Keratinocyte (primary cell): ENCODE measurements around the gene KCNJ6. TPM values are rescaled to one million over a fixed set of nuclear protein-coding genes. Genes with fewer than 3 reads are reported as not detected.

Experiments used
- DNase-seq: peaks from one replicate; pipeline ENCODE4 v3.0.0-alpha.2; 2011; ENCODE audit warnings: low read depth, missing footprints, low spot score
- FAIRE-seq: peaks from 2 replicates; lab custom pipeline; 2011; peaks lifted over from hg19 to GRCh38; lab: Jason Lieb, UNC
- H2AFZ ChIP-seq: 2 replicates; pipeline ENCODE4 v1.6.0; 2012; ENCODE audit warnings: low read length, control low read depth, inconsistent platforms; ENCODE audit not compliant: control insufficient read depth
- H3K27ac ChIP-seq: 2 replicates; pipeline ENCODE4 v1.5.1; 2011; ENCODE audit warnings: low read length; ENCODE audit not compliant: control insufficient read depth, insufficient read depth
- H3K27me3 ChIP-seq: 3 replicates; pipeline ENCODE4 v1.6.0; 2011; ENCODE audit warnings: low read length; ENCODE audit not compliant: control insufficient read depth, insufficient read depth; ENCODE audit errors: extremely low read depth
- H3K36me3 ChIP-seq, 2 experiments: 2 replicates in 1 of 2; 3 replicates in 1 of 2; pipeline ENCODE4 v1.5.1; 2011; ENCODE audit warnings: low read length in 2 of 2, mild to moderate bottlenecking in 1 of 2; ENCODE audit not compliant: control insufficient read depth in 2 of 2, insufficient read depth in 2 of 2; ENCODE audit errors: extremely low read depth in 1 of 2
- H3K4me1 ChIP-seq: 3 replicates; pipeline ENCODE4 v1.5.1; 2011; ENCODE audit warnings: low read length; ENCODE audit not compliant: control insufficient read depth, insufficient read depth; ENCODE audit errors: extremely low read depth
- H3K4me2 ChIP-seq: 3 replicates; pipeline ENCODE4 v1.6.0; 2011; ENCODE audit warnings: low read depth, low read length; ENCODE audit not compliant: control insufficient read depth, insufficient read depth; ENCODE audit errors: extremely low read depth
- H3K4me3 ChIP-seq, 3 experiments: fragments of 200-600 bp in 1 of 3; sonication (generic) in 1 of 3; 2 replicates in 2 of 3; 3 replicates in 1 of 3; pipeline ENCODE4 v1.5.1; 2011 to 2016; ENCODE audit warnings: low read length in 3 of 3, mild to moderate bottlenecking in 3 of 3, control low read depth in 2 of 3, inconsistent platforms in 1 of 3, low read depth in 1 of 3, mixed read lengths in 1 of 3, mixed run types in 1 of 3, moderate library complexity in 1 of 3; ENCODE audit not compliant: control insufficient read depth in 2 of 3, insufficient read depth in 2 of 3; ENCODE audit errors: extremely low read depth in 1 of 3
- H3K79me2 ChIP-seq: 2 replicates; pipeline ENCODE4 v1.6.0; 2012; ENCODE audit warnings: low read length; ENCODE audit not compliant: control insufficient read depth, insufficient read depth
- H3K9ac ChIP-seq: 3 replicates; pipeline ENCODE4 v1.6.0; 2011; ENCODE audit warnings: low read length; ENCODE audit not compliant: control insufficient read depth, insufficient read depth; ENCODE audit errors: extremely low read depth
- H3K9me1 ChIP-seq: 3 replicates; pipeline ENCODE4 v1.6.0; 2011; ENCODE audit warnings: low read length; ENCODE audit not compliant: control insufficient read depth, insufficient read depth; ENCODE audit errors: extremely low read depth
- H3K9me3 ChIP-seq: 2 replicates; pipeline ENCODE4 v1.5.1; 2012; ENCODE audit warnings: low read depth, low read length; ENCODE audit not compliant: control insufficient read depth
- H4K20me1 ChIP-seq: 3 replicates; pipeline ENCODE4 v1.6.0; 2011; ENCODE audit warnings: low read length; ENCODE audit not compliant: control insufficient read depth, insufficient read depth; ENCODE audit errors: extremely low read depth
- EZH2 ChIP-seq: IDR thresholded peaks from one replicate; pipeline ENCODE4 v1.6.1; 2012; ENCODE audit warnings: inconsistent platforms, mild to moderate bottlenecking, low read length, moderate library complexity
- dilution Hi-C: fragments of 300-500 bp; cut with MboI; formaldehyde crosslinking; loops from one replicate; pipeline ENCODE4 v1.7.0; 2020; ENCODE audit warnings: low sequenced_read_pairs; ENCODE audit not compliant: extremely low pct_ligation_motif_present
- polyA plus RNA-seq, 5 experiments: library from polyadenylated mRNA; depleted of rRNA in 3 of 5; stranded (reverse) in 3 of 5; stranded (forward) in 1 of 5; unstranded in 1 of 5; fragments of >200 nt; gene quantifications; 1 replicate in 1 of 5; 2 replicates in 3 of 5; 3 replicates in 1 of 5; pipeline versions ENCODE4 v1.2.1 to v1.2.3, GENCODE V29; 2011 to 2012; ENCODE audit warnings: missing spikeins in 2 of 5, low read depth in 1 of 5, low replicate concordance in 1 of 5
- TF ChIP-seq, protein P1 (sequence below), 3 experiments: IDR thresholded peaks in 1 of 3; conservative IDR thresholded peaks in 1 of 3; optimal IDR thresholded peaks in 1 of 3; 2 replicates in 2 of 3; 3 replicates in 1 of 3; pipeline versions ENCODE3 to v1.5.1; 2011; ENCODE audit warnings: low read length in 3 of 3, mild to moderate bottlenecking in 3 of 3, moderate library complexity in 2 of 3, control low read depth in 1 of 3, inconsistent platforms in 1 of 3; ENCODE audit not compliant: insufficient read depth in 2 of 3; ENCODE audit errors: extremely low read depth in 1 of 3

Gene KCNJ6
- polyA plus RNA-seq, 1 donor (not counting 4 experiments of a cell fraction or from before 2014, with no cell fraction given), result not detected

DNA sequence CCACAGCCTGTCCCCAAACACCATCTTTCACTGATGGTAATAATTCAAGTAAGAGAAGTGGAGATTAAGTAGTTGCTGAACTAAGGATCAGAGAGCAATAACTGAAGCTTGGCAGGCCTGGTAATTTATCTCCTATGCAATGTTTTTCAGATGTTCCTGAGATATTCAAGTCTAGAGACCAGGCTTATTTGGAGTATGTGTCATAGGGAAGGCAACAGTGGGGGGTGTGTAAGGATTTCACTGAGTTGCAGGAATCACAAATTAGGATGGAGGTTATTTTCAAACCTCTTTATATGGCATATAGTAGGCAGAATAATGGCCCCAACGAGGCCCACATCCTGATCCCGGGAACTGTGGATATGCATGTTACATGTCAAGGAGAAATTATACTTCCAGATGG, 171.7 kb downstream of the KCNJ6 start:
- dilution Hi-C loops, result loop anchor here (25.0 kb wide), 1 partner anchor 393 kb away; no protein-coding TSS in a partner anchor
- TF ChIP-seq EZH2, result no peak
- TF ChIP-seq, protein P1, sequence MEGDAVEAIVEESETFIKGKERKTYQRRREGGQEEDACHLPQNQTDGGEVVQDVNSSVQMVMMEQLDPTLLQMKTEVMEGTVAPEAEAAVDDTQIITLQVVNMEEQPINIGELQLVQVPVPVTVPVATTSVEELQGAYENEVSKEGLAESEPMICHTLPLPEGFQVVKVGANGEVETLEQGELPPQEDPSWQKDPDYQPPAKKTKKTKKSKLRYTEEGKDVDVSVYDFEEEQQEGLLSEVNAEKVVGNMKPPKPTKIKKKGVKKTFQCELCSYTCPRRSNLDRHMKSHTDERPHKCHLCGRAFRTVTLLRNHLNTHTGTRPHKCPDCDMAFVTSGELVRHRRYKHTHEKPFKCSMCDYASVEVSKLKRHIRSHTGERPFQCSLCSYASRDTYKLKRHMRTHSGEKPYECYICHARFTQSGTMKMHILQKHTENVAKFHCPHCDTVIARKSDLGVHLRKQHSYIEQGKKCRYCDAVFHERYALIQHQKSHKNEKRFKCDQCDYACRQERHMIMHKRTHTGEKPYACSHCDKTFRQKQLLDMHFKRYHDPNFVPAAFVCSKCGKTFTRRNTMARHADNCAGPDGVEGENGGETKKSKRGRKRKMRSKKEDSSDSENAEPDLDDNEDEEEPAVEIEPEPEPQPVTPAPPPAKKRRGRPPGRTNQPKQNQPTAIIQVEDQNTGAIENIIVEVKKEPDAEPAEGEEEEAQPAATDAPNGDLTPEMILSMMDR (optimal IDR thresholded peaks at IDR 0.05 in 1 of 3, IDR thresholded peaks at IDR 0.05 in 1 of 3, conservative IDR thresholded peaks at IDR 0.05 in 1 of 3; ENCODE audit: extremely low read depth in 1 of 3, insufficient read depth in 2 of 3, low read length in 3 of 3), result no peak
- no peak for FAIRE-seq
- DNase-seq, result no peak
- no peak overlapping the region for H2AFZ ChIP-seq
- H3K4me2 ChIP-seq, result no peak overlapping the region
- H3K79me2 ChIP-seq, result no peaks in the 10 kb centered on the region
- no peak overlapping the region for H3K4me3 ChIP-seq
- no peaks in the 10 kb centered on the region for H3K9me3 ChIP-seq
- no peaks in the 10 kb centered on the region for H3K4me1 ChIP-seq
- H3K9ac ChIP-seq, result no peak overlapping the region
- no peaks in the 10 kb centered on the region for H3K36me3 ChIP-seq
- no peaks in the 10 kb centered on the region for H4K20me1 ChIP-seq
- no peaks in the 10 kb centered on the region for H3K9me1 ChIP-seq
- no peaks in the 10 kb centered on the region for H3K27me3 ChIP-seq
- no peak overlapping the region for H3K27ac ChIP-seq

DNA sequence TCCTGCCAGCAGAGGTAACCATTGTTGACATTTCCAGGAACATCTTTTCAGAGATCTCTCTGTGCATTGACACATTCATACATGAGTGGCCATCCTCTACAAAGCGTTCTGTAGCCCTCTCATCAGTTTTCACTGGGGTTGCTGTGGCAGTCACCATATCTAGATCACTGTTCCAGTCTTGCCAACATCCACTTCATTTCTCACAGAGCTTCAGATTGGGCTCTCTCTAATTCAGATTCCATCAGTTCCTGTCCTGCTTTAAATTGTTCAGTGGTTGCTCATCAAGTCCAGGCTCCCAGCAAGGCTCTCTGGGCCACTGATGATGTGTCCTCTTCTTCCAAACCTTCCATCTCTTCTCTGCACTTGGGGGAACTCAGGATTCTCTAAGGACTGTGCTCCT, 173.7 kb downstream of the KCNJ6 start:
- no peaks in the 10 kb centered on the region for H3K27me3 ChIP-seq
- no peak overlapping the region for H3K9ac ChIP-seq
- H2AFZ ChIP-seq, result no peak overlapping the region
- no peaks in the 10 kb centered on the region for H4K20me1 ChIP-seq
- H3K36me3 ChIP-seq, result no peaks in the 10 kb centered on the region
- no peak overlapping the region for H3K27ac ChIP-seq
- no peak overlapping the region for H3K4me2 ChIP-seq
- TF ChIP-seq EZH2, result no peak
- TF ChIP-seq, protein P1 (optimal IDR thresholded peaks at IDR 0.05 in 1 of 3, IDR thresholded peaks at IDR 0.05 in 1 of 3, conservative IDR thresholded peaks at IDR 0.05 in 1 of 3; ENCODE audit: extremely low read depth in 1 of 3, insufficient read depth in 2 of 3, low read length in 3 of 3), result no peak
- no peaks in the 10 kb centered on the region for H3K4me1 ChIP-seq
- no peaks in the 10 kb centered on the region for H3K79me2 ChIP-seq
- no peaks in the 10 kb centered on the region for H3K9me1 ChIP-seq
- dilution Hi-C loops, result loop anchor here (25.0 kb wide), 1 partner anchor 395 kb away; no protein-coding TSS in a partner anchor
- FAIRE-seq (no peak), DNase-seq (no peak)
- no peak overlapping the region for H3K4me3 ChIP-seq
- no peaks in the 10 kb centered on the region for H3K9me3 ChIP-seq
